HG03460 (cell line): ENCODE data around the gene PRKAG1.

Experiments
- ATAC-seq: cut with Tn5 transposase; IDR thresholded peaks from one replicate; pipeline ENCODE4 v1.9.1; 2021; ENCODE audit not compliant: unreplicated experiment

The PRKAG1 gene

GRCh38 chr12:48969833-48970701, 48.5 kb downstream of the PRKAG1 start:
- ATAC-seq = no peak

GRCh38 chr12:48969160-48969771, 49.3 kb downstream of the PRKAG1 start:
- no peak for ATAC-seq

- ATAC-seq = no peak
Measured at GRCh38 chr12:48968467-48968866, 50.1 kb downstream of the PRKAG1 start.

GRCh38 chr12:48967991-48968390, 50.6 kb downstream of the PRKAG1 start:
- ATAC-seq = no peak

GRCh38 chr12:48966177-48966895, 52.2 kb downstream of the PRKAG1 start:
- no peak for ATAC-seq

- no peak for ATAC-seq
Measured at GRCh38 chr12:48965298-48965838, 53.2 kb downstream of the PRKAG1 start.

- ATAC-seq = no peak
Measured at GRCh38 chr12:48961801-48962200, 56.8 kb downstream of the PRKAG1 start.

- ATAC-seq = no peak
Measured at GRCh38 chr12:48961331-48961730, 57.2 kb downstream of the PRKAG1 start.

GRCh38 chr12:48960834-48961233, 57.7 kb downstream of the PRKAG1 start:
- no peak for ATAC-seq

- ATAC-seq = no peak
Measured at GRCh38 chr12:48958049-48958388, 60.6 kb downstream of the PRKAG1 start.

- peak; percentile 84 for ATAC-seq
Measured at GRCh38 chr12:48957141-48958048, 61.2 kb downstream of the PRKAG1 start, which contains the start of gene ARF3. TSS of gene ARF3 (minus strand) at chr12:48957487. CDS start at chr12:48941095, 16,392 bp downstream.

- peak; percentile 22 for ATAC-seq
Measured at GRCh38 chr12:48956279-48957140, 62.1 kb downstream of the PRKAG1 start.

GRCh38 chr12:48954841-48955501, 63.6 kb downstream of the PRKAG1 start:
- no peak for ATAC-seq

- no peak for ATAC-seq
Measured at GRCh38 chr12:48954061-48954460, 64.5 kb downstream of the PRKAG1 start.

GRCh38 chr12:48952691-48953090, 65.9 kb downstream of the PRKAG1 start:
- no peak for ATAC-seq
